Vagina (tissue), 2 donors: Measurements from ENCODE around the gene PLAAT4. TPM values are rescaled to one million over a fixed set of nuclear protein-coding genes. Genes with fewer than 3 reads are reported as not detected.
"Not testable (repeated sequence)": the region's sequence is repeated elsewhere in the genome, so short reads cannot be mapped to it uniquely, and the experiment has no call there.

Experiments
- DNase-seq, 2 donors: peaks; one replicate each; pipeline ENCODE4 v3.0.0-alpha.2; 2017; ENCODE audit errors: extremely low spot score in 2 of 2
- H3K27ac ChIP-seq: fragments of 200-600 bp; sonication (generic); one replicate; pipeline ENCODE4 v1.5.1; 2019
- H3K27me3 ChIP-seq: fragments of 200-600 bp; sonication (generic); one replicate; pipeline ENCODE4 v1.5.1; 2019
- H3K36me3 ChIP-seq, 2 donors: fragments of 200-600 bp; sonication (generic); one replicate each; pipeline ENCODE4 v1.5.1; 2017 to 2019
- H3K4me1 ChIP-seq: fragments of 200-600 bp; sonication (generic); one replicate; pipeline ENCODE4 v1.5.1; 2019
- H3K4me3 ChIP-seq, 2 donors: fragments of 200-600 bp; sonication (generic); 1 replicate in 1 of 2; 2 replicates in 1 of 2; pipeline ENCODE4 v1.5.1; 2016 to 2019
- H3K9me3 ChIP-seq: fragments of 200-600 bp; sonication (generic); one replicate; pipeline ENCODE4 v1.5.1; 2019
- POLR2A ChIP-seq, 2 donors: fragments of 450-650 bp; IDR thresholded peaks; one replicate each; pipeline ENCODE4 v1.6.1; 2017; ENCODE audit warnings: antibody characterized with exemption in 2 of 2, mild to moderate bottlenecking in 2 of 2, moderate library complexity in 2 of 2
- POLR2AphosphoS5 ChIP-seq, 2 donors: sonication (generic); formaldehyde crosslinking; IDR thresholded peaks; one replicate each; pipeline ENCODE4 v1.9.0; 2017; ENCODE audit warnings: antibody characterized with exemption in 2 of 2, mild to moderate bottlenecking in 2 of 2, low read depth in 1 of 2; ENCODE audit not compliant: insufficient read depth in 1 of 2
- intact Hi-C: fragments of 100-400 bp; cut with DNase I; formaldehyde crosslinking; loops from one replicate; pipeline ENCODE4 v1.15.1; 2023
- total RNA-seq: library from RNA; depleted of rRNA; stranded (reverse); fragments of >200 nt; gene quantifications from one replicate; pipeline ENCODE4 v1.2.3, GENCODE V29; 2016
- TF ChIP-seq, protein P1 (sequence below), 3 experiments: fragments of 450-650 bp in 2 of 3; fragments of 200-600 bp in 1 of 3; sonication (generic) in 1 of 3; IDR thresholded peaks; one replicate each; pipeline ENCODE4 v1.5.1; 2017 to 2019; ENCODE audit warnings: antibody characterized with exemption in 3 of 3, mild to moderate bottlenecking in 2 of 3, moderate library complexity in 2 of 3

PLAAT4 gene
- total RNA-seq, 1 donor from 2014 or later: 43.5 TPM

DNA sequence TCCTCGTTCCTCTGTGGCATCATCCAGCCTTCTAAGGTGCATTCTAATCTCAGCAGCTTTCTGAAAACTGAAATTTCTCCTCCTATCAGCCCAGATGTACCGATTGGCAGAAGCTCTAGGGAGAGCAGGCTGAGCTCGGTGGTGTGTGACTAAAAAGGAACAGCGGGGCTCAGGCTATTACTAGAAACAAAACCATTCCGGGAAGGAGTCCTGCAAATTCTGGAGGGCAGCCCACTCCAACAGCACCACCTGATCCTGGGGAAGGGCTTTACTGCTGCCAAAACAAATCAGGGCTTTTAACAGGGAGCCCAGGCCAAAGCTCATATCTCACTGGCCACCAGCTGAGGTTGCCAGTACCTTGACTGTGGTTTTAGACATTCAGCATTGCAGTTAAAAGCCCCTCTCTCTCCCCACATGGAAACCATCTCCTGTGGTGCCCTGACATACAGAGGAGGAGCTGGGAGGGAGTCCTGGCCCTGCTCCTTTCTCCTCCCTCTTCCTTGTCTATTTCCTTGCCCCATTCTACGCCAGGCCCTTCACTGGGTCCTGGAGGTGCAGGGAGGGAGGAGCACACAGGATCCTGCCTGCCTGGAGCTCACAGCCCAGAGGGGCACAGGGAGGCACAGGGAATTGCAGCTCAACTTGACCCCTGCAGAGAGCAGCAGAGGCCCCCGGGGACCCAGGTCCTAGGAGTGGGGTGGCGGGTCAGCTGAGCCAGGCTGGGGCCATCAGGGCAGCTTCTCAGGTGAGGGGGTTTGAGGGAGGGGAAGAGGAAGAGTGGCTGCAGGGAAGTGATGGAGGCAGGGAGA is 889 bp downstream of the PLAAT4 start:
- DNase-seq: no peak
- Histone ChIP-seq H3K4me3 (peak overlapping the region; percentile 45 to 63), H3K27ac (peak overlapping the region; percentile 84), H3K27me3 (no peaks in the 10 kb centered on the region), H3K36me3 (no peaks in the 10 kb centered on the region), H3K9me3 (no peaks in the 10 kb centered on the region), H3K4me1 (peaks cover 31% of the 10 kb centered on the region)
- TF ChIP-seq POLR2AphosphoS5 (IDR thresholded peaks at IDR 0.05; ENCODE audit: insufficient read depth in 1 of 2, low read depth in 1 of 2) (peak in 1 of 2 donors; percentile 40), POLR2A (IDR thresholded peaks at IDR 0.05) (no peak)
- TF ChIP-seq, protein P1, sequence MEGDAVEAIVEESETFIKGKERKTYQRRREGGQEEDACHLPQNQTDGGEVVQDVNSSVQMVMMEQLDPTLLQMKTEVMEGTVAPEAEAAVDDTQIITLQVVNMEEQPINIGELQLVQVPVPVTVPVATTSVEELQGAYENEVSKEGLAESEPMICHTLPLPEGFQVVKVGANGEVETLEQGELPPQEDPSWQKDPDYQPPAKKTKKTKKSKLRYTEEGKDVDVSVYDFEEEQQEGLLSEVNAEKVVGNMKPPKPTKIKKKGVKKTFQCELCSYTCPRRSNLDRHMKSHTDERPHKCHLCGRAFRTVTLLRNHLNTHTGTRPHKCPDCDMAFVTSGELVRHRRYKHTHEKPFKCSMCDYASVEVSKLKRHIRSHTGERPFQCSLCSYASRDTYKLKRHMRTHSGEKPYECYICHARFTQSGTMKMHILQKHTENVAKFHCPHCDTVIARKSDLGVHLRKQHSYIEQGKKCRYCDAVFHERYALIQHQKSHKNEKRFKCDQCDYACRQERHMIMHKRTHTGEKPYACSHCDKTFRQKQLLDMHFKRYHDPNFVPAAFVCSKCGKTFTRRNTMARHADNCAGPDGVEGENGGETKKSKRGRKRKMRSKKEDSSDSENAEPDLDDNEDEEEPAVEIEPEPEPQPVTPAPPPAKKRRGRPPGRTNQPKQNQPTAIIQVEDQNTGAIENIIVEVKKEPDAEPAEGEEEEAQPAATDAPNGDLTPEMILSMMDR (IDR thresholded peaks at IDR 0.05): no peak
- intact Hi-C loops: no loop called here

DNA sequence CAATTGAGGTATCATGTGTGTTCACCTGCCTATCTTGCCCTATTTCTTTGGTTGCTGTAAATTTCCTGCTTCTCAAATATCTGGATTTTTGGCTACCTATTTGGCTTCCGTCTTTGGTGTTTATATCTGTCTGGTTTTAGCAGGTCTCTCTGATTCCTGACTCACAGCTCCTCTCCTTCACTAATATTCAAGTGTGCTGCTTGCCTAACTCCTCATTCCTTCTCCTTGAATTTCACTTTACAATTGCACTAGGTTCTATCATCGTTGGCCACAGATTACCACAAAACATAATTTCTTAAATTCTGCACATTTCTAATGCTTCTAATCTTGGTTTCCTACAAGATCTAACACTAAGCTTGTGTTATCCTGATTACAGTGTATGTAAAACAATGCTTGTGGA is 5.9 kb downstream of the PLAAT4 start:
- H3K9me3 ChIP-seq, H3K36me3 ChIP-seq, H3K27me3 ChIP-seq, H3K27ac ChIP-seq, DNase-seq, intact Hi-C loops, H3K4me3 ChIP-seq: not testable (repeated sequence)
- peaks cover 14% of the 10 kb centered on the region for H3K4me1 ChIP-seq

DNA sequence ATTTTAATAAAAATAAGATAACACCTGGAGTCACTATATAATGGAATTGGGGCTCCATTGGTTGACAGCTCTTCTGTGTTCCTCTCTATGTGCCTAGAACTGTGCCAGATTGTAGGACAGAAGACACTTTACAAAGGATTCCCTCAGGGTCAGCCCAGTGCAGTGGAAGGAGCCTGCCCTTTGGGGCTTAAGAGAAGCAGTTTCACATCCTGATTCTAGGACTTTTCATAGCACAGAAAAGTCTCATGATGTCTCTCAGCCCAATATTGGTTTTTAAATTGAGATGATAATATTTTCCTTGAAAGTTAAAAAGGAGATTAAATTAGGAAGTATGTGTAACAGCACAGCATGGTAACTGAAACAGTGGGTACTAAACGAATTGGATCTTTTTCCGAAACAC is 7.1 kb downstream of the PLAAT4 start:
- H3K4me1 ChIP-seq: peaks cover 2% of the 10 kb centered on the region
- no peak overlapping the region for H3K4me3 ChIP-seq
- H3K27me3 ChIP-seq: no peaks in the 10 kb centered on the region
- H3K9me3 ChIP-seq: no peaks in the 10 kb centered on the region
- no peak overlapping the region for H3K27ac ChIP-seq
- intact Hi-C loops: no loop called here
- no peak for DNase-seq
- no peaks in the 10 kb centered on the region for H3K36me3 ChIP-seq
- TF ChIP-seq POLR2AphosphoS5 (IDR thresholded peaks at IDR 0.05; ENCODE audit: insufficient read depth in 1 of 2, low read depth in 1 of 2) (no peak), POLR2A (IDR thresholded peaks at IDR 0.05) (no peak)
- TF ChIP-seq, protein P1 (IDR thresholded peaks at IDR 0.05): no peak

DNA sequence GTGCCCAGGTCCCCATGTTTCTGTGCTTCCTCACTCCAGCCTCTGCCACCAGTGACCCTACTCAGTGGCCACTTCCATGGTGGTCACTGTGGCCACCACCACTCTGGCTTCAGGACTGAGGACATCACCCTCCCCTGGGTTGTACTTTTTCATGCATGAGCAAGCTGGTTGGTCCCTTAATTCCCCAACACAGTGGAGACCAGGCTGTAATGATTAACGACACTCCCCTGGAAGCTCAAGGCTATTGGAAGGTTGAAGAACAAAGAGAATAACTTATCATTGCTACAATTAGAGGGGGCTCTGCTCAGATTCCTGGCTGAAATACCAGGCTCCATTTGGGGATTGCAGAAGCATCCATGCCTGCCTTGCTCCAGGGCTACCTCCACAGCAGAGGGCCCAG is 10.5 kb downstream of the PLAAT4 start:
- no peaks in the 10 kb centered on the region for H3K9me3 ChIP-seq
- intact Hi-C loops: no loop called here
- H3K4me3 ChIP-seq: no peak overlapping the region
- no peaks in the 10 kb centered on the region for H3K27me3 ChIP-seq
- no peaks in the 10 kb centered on the region for H3K36me3 ChIP-seq
- no peaks in the 10 kb centered on the region for H3K4me1 ChIP-seq
- no peak overlapping the region for H3K27ac ChIP-seq
- TF ChIP-seq, protein P1 (IDR thresholded peaks at IDR 0.05): no peak
- TF ChIP-seq POLR2AphosphoS5 (IDR thresholded peaks at IDR 0.05; ENCODE audit: insufficient read depth in 1 of 2, low read depth in 1 of 2) (no peak), POLR2A (IDR thresholded peaks at IDR 0.05) (no peak)
- no peak for DNase-seq

DNA sequence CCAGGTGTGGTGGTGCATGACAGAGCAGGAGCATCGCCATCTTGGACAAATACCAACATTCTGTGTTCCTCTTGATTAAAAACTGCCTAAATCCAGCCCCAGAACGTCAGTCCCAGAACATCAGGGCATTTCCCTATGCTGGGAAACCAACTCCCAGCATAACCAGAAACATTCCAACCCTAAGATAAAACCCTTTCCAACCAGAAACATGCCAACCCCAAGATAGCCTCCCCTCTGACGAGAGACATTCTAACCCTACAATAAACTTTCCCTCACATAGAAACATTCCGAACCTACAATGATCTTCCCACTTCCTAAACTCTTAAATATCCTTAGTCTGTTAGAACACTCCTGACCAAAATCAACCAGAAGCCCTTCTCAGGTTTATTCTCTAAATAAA is 11.6 kb downstream of the PLAAT4 start:
- Histone ChIP-seq H3K9me3 (no peaks in the 10 kb centered on the region), H3K27ac (no peak overlapping the region), H3K4me3 (no peak overlapping the region), H3K36me3 (no peaks in the 10 kb centered on the region), H3K27me3 (no peaks in the 10 kb centered on the region), H3K4me1 (no peaks in the 10 kb centered on the region)
- no peak for DNase-seq
- no peak for TF ChIP-seq POLR2AphosphoS5 (IDR thresholded peaks at IDR 0.05; ENCODE audit: insufficient read depth in 1 of 2, low read depth in 1 of 2)
- TF ChIP-seq, protein P1 (IDR thresholded peaks at IDR 0.05): no peak
- TF ChIP-seq POLR2A (IDR thresholded peaks at IDR 0.05): no peak
- intact Hi-C loops: no loop called here
